Ascending aorta (tissue), 2 donors: ENCODE measurements around the gene SERTAD3. TPM values are rescaled to one million over a fixed set of nuclear protein-coding genes. Genes with fewer than 3 reads are reported as not detected.
A peak's percentile ranks its signal among the peaks of the same experiment; 100 is the strongest.
"Not testable (repeated sequence)": the region's sequence is repeated elsewhere in the genome, so short reads cannot be mapped to it uniquely, and the experiment has no call there.

Source experiments
- DNase-seq, 2 donors: peaks; one replicate each; pipeline ENCODE4 v3.0.0-alpha.2; 2019; ENCODE audit warnings: low spot score in 2 of 2
- H3K27ac ChIP-seq, 2 donors: fragments of 200-600 bp; sonication (generic); one replicate each; pipeline ENCODE4 v1.5.1; 2016 to 2017; ENCODE audit warnings: mild to moderate bottlenecking in 1 of 2
- H3K27me3 ChIP-seq: fragments of 200-600 bp; sonication (generic); one replicate; pipeline ENCODE4 v1.5.1; 2017
- H3K36me3 ChIP-seq, 2 donors: fragments of 200-600 bp; sonication (generic); one replicate each; pipeline ENCODE4 v1.5.1; 2016
- H3K4me1 ChIP-seq, 2 donors: fragments of 200-600 bp; sonication (generic); one replicate each; pipeline ENCODE4 v1.5.1; 2016 to 2017; ENCODE audit warnings: mild to moderate bottlenecking in 1 of 2
- H3K4me3 ChIP-seq, 2 donors: fragments of 200-600 bp; sonication (generic); one replicate each; pipeline ENCODE4 v1.5.1; 2016 to 2017; ENCODE audit warnings: mild to moderate bottlenecking in 1 of 2
- H3K9me3 ChIP-seq, 2 donors: fragments of 200-600 bp; sonication (generic); one replicate each; pipeline ENCODE4 v1.5.1; 2016
- intact Hi-C: fragments of 100-400 bp; cut with DNase I; formaldehyde crosslinking; loops from one replicate; pipeline ENCODE4 v1.15.1; 2023
- total RNA-seq: library from RNA; depleted of rRNA; stranded (reverse); fragments of >200 nt; gene quantifications from one replicate; pipeline ENCODE4 v1.1.0, GENCODE V29; 2016
- TF ChIP-seq, protein P1 (sequence below), 3 experiments: fragments of 200-600 bp in 2 of 3; fragments of 450-650 bp in 1 of 3; sonication (generic) in 2 of 3; IDR thresholded peaks; one replicate each; pipeline ENCODE4 v1.5.1; 2016 to 2019; ENCODE audit warnings: antibody characterized with exemption in 3 of 3, mild to moderate bottlenecking in 1 of 3, moderate library complexity in 1 of 3

The SERTAD3 gene, protein sequence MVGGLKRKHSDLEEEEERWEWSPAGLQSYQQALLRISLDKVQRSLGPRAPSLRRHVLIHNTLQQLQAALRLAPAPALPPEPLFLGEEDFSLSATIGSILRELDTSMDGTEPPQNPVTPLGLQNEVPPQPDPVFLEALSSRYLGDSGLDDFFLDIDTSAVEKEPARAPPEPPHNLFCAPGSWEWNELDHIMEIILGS
- total RNA-seq: 36.9 TPM

DNA sequence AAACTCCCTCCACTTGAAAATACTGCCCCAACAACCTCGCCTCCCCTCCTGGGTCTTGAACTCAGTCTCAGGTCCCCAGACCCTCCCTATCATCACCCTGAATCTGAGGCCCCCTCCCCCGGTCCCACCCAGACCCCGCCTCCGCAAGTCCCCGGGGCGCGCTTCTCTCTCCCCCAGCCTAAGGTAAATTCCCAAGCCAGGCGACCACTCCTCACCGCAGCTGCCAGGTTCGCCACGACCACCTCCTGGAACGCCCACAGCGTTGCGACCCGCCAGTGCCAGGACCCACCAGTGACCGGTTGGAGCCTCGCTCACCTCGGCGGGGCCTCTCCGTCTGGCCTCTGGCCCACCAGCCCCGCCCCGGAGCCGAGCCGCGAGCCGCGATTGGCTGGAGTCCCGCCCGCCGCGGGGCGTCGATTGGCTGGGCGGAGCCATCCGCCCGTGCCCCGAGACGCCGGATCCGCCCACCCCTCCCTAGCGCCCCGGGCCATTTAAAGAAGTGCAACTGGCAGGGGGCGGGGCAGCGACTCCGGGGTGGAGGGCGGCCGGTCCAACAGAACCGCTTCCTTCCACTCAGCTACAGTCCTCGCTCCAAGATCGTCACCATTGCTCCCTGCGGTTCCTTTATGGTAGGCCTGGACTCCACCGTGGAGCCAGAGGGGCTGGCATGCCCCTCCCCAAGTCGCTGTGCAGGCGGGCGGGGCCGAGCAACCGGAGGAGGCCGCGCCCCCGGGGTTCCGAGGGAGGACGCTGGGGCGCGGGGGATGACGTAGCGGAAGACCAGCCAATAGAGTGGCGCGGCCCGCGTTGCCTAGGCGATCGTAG is at the start of gene SERTAD3:
Gene SERTAD3 (minus strand): TSS at position 336 of the 825 bp plus-strand sequence. CDS start 2,255 bp downstream, outside the sequence.
- peaks cover 28 to 51% of the 10 kb centered on the region in 2 donors for H3K36me3 ChIP-seq
- intact Hi-C loops: loop anchor here (1.0 to 5.0 kb wide), 8 partner anchors 10 to 246 kb away; partner anchors contain the start of genes BLVRB, C19orf47, LTBP4 and NUMBL

GRCh38 chr19:40493778-40494177 is 49.6 kb upstream of the SERTAD3 start:
- no peak overlapping the region for H3K4me3 ChIP-seq
- no peaks in the 10 kb centered on the region for H3K4me1 ChIP-seq
- H3K36me3 ChIP-seq: no peaks in the 10 kb centered on the region
- no peaks in the 10 kb centered on the region for H3K9me3 ChIP-seq
- no peak for DNase-seq
- no peak overlapping the region for H3K27ac ChIP-seq
- TF ChIP-seq, protein P1, sequence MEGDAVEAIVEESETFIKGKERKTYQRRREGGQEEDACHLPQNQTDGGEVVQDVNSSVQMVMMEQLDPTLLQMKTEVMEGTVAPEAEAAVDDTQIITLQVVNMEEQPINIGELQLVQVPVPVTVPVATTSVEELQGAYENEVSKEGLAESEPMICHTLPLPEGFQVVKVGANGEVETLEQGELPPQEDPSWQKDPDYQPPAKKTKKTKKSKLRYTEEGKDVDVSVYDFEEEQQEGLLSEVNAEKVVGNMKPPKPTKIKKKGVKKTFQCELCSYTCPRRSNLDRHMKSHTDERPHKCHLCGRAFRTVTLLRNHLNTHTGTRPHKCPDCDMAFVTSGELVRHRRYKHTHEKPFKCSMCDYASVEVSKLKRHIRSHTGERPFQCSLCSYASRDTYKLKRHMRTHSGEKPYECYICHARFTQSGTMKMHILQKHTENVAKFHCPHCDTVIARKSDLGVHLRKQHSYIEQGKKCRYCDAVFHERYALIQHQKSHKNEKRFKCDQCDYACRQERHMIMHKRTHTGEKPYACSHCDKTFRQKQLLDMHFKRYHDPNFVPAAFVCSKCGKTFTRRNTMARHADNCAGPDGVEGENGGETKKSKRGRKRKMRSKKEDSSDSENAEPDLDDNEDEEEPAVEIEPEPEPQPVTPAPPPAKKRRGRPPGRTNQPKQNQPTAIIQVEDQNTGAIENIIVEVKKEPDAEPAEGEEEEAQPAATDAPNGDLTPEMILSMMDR (IDR thresholded peaks at IDR 0.05): no peak
- intact Hi-C loops: no loop called here
- H3K27me3 ChIP-seq: no peaks in the 10 kb centered on the region

More for the DNA sequence above, at the start of gene SERTAD3:
- no peaks in the 10 kb centered on the region for H3K27me3 ChIP-seq
- H3K4me1 ChIP-seq: peaks cover 3 to 13% of the 10 kb centered on the region in 2 donors
- no peaks in the 10 kb centered on the region for H3K9me3 ChIP-seq
- peak within 1 kb of the TSS; percentile 93 to 96 for H3K4me3 ChIP-seq
- peak; percentile 92 to 99 for DNase-seq
- TF ChIP-seq, protein P1 (IDR thresholded peaks at IDR 0.05): no peak
- H3K27ac ChIP-seq: peak within 1 kb of the TSS; percentile 96 to 97

- no peak for DNase-seq
- TF ChIP-seq, protein P1 (IDR thresholded peaks at IDR 0.05): no peak
- no peak overlapping the region for H3K27ac ChIP-seq
Measured at GRCh38 chr19:40492274-40492673, 48.1 kb upstream of the SERTAD3 start.

GRCh38 chr19:40489882-40490230 is 45.7 kb upstream of the SERTAD3 start:
- Histone ChIP-seq H3K27ac (no peak overlapping the region), H3K4me1 (no peaks in the 10 kb centered on the region), H3K36me3 (no peaks in the 10 kb centered on the region), H3K9me3 (no peaks in the 10 kb centered on the region), H3K27me3 (no peaks in the 10 kb centered on the region), H3K4me3 (no peak overlapping the region)
- intact Hi-C loops: no loop called here
- no peak for DNase-seq
- TF ChIP-seq, protein P1 (IDR thresholded peaks at IDR 0.05): no peak

More at GRCh38 chr19:40492274-40492673, 48.1 kb upstream of the SERTAD3 start:
- no peaks in the 10 kb centered on the region for H3K27me3 ChIP-seq
- H3K9me3 ChIP-seq: no peaks in the 10 kb centered on the region
- H3K4me3 ChIP-seq: no peak overlapping the region
- intact Hi-C loops: no loop called here
- no peaks in the 10 kb centered on the region for H3K4me1 ChIP-seq
- H3K36me3 ChIP-seq: no peaks in the 10 kb centered on the region

DNA sequence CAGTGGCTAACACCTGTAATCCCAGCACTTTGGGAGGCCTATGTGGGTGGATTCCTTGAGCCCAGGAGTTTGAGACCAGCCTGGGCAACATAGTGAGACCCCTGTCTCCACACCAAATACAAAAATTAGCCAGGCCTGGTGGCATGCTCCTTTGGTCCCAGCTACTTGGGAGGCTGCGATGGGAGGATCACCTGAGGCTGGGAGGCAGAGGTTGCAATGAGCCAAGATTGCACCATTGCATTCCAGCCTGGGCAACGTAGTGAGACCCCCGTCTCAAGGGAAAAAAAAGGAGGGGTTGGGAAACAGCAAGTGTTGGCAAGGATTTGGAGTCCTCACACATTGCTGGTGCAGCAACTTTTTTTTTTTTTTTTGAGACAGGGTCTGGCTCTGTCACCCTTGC is 41.9 kb upstream of the SERTAD3 start:
- intact Hi-C loops: no loop called here
- DNase-seq: no peak

GRCh38 chr19:40475878-40476644 is 31.9 kb upstream of the SERTAD3 start:
- H3K4me3 ChIP-seq, H3K9me3 ChIP-seq, H3K27ac ChIP-seq, DNase-seq, H3K36me3 ChIP-seq, H3K4me1 ChIP-seq, H3K27me3 ChIP-seq, intact Hi-C loops: not testable (repeated sequence)

More for the DNA sequence above, 41.9 kb upstream of the SERTAD3 start:
- no peak overlapping the region for H3K4me3 ChIP-seq
- H3K27me3 ChIP-seq: no peaks in the 10 kb centered on the region
- TF ChIP-seq, protein P1 (IDR thresholded peaks at IDR 0.05): no peak
- H3K9me3 ChIP-seq: no peaks in the 10 kb centered on the region
- H3K4me1 ChIP-seq: no peaks in the 10 kb centered on the region
- H3K36me3 ChIP-seq: no peaks in the 10 kb centered on the region
- H3K27ac ChIP-seq: no peak overlapping the region
